Mucosa of descending colon (tissue), 3 donors: ENCODE data around the gene IGSF3. TPM values are rescaled to one million over a fixed set of nuclear protein-coding genes. Genes with fewer than 3 reads are reported as not detected.

Experiments
- ATAC-seq: fragments of 200-7000 bp; cut with Tn5 transposase; one replicate; pipeline ENCODE4 v1.9.1; 2020; ENCODE audit warnings: mild to moderate bottlenecking, moderate library complexity
- DNase-seq, 3 donors: peaks; one replicate each; pipeline ENCODE4 v3.0.0-alpha.2; 2020
- H3K36me3 ChIP-seq: fragments of 200-600 bp; one replicate; pipeline ENCODE4 v1.8.0; 2021; ENCODE audit warnings: low read depth, mild to moderate bottlenecking
- H3K4me1 ChIP-seq: fragments of 200-600 bp; one replicate; pipeline ENCODE4 v1.8.0; 2021; ENCODE audit warnings: low read depth, mild to moderate bottlenecking
- H3K4me3 ChIP-seq: fragments of 200-600 bp; one replicate; pipeline ENCODE4 v1.8.0; 2021; ENCODE audit warnings: mild to moderate bottlenecking
- H3K9me3 ChIP-seq: fragments of 200-600 bp; one replicate; pipeline ENCODE4 v1.8.0; 2021; ENCODE audit warnings: mild to moderate bottlenecking
- intact Hi-C, 2 donors: fragments of 100-400 bp; cut with DNase I in 1 of 2; cut with micrococcal nuclease in 1 of 2; formaldehyde crosslinking; loops; one replicate each; pipeline versions ENCODE4 v1.11.0 to v1.11.1; 2022; cut with DNase I, micrococcal nuclease
- total RNA-seq, 3 donors: library from RNA; stranded (reverse); fragmentation: NEBNext Ultra II Directional in 2 of 3; extraction: Animal tissue kit (Norgen Biotek cat#: 25700) in 2 of 3; gene quantifications; one replicate each; pipeline versions ENCODE4 v1.2.1 to v1.2.4, GENCODE V29; 2021 to 2023
- TF ChIP-seq, protein P1 (sequence below): fragments of 200-600 bp; IDR thresholded peaks from one replicate; pipeline ENCODE4 v1.8.0; 2022; ENCODE audit warnings: antibody characterized with exemption, mild to moderate bottlenecking
- donor health status: DM: no; HTN: no; CAD: no; lungs with moderate emphysema.
- donor health status: DM: no; HTN: no; CAD: no.
- donor health status: DM: no; HTN: yes; CAD: no.

The IGSF3 gene
- total RNA-seq, 3 donors from 2014 or later, result 20.9 to 35.4 (median 27.4) TPM

DNA sequence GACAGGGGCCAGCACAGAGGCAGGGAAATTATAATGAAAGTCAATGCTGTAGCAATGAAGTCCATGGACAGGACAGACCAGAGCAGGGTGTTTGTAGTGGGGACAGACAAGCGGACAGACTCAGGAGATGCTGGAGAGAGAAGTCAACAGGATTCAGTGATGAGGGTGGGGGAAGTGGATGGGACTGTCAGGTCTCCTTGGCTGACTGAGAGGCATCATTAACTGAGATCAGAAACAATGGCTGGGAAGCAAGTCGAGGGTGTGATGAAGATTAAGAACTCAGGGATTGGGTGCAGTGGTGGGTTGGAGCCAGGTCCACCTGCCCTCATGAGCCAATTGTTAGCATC, 122.2 kb downstream of the IGSF3 start:
- Histone ChIP-seq H3K4me1 (no peaks in the 10 kb centered on the region), H3K9me3 (no peaks in the 10 kb centered on the region), H3K36me3 (no peaks in the 10 kb centered on the region), H3K4me3 (no peak overlapping the region)
- intact Hi-C loops, result no loop called here
- ATAC-seq (no peak), DNase-seq (no peak)
- TF ChIP-seq, protein P1, sequence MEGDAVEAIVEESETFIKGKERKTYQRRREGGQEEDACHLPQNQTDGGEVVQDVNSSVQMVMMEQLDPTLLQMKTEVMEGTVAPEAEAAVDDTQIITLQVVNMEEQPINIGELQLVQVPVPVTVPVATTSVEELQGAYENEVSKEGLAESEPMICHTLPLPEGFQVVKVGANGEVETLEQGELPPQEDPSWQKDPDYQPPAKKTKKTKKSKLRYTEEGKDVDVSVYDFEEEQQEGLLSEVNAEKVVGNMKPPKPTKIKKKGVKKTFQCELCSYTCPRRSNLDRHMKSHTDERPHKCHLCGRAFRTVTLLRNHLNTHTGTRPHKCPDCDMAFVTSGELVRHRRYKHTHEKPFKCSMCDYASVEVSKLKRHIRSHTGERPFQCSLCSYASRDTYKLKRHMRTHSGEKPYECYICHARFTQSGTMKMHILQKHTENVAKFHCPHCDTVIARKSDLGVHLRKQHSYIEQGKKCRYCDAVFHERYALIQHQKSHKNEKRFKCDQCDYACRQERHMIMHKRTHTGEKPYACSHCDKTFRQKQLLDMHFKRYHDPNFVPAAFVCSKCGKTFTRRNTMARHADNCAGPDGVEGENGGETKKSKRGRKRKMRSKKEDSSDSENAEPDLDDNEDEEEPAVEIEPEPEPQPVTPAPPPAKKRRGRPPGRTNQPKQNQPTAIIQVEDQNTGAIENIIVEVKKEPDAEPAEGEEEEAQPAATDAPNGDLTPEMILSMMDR, result no peak

DNA sequence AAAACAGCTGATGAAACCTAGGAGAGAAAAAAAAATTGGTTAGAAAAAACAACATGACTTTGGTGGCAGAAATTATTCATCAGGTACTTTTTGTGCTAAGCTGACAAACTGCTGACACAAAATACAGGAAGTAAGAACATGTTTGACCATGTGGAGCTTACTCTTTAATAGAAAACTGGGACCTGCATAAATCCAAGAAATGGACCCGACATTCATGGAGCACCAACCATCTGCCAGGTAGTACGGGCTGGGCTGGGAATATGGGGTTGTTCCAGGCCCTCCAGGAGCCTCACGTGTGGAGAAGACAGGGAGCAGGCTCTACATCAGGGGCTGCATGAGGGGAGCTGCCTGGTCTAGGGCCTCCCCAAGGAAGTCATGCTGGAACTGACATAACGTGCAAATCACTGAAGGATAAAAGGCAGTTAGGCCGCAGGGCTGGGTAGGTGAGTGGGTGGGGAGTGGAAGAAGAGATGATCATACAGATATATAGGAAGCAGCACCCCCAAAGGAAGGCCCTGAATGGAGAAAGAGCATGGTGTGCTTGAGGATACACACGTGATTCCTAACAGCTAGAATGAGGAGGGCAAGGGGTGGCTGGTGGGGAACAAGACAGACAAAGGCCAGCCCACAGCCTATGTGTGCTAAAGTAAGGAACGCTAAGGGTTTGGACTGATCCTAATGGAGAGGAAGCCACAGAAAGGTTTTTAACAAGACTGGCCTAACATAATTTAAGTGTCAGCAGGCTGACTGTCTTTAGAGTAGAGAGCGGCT, 122.8 kb downstream of the IGSF3 start:
- Histone ChIP-seq H3K4me1 (no peaks in the 10 kb centered on the region), H3K36me3 (no peaks in the 10 kb centered on the region), H3K9me3 (no peaks in the 10 kb centered on the region), H3K4me3 (no peak overlapping the region)
- DNase-seq, result no peak
- intact Hi-C loops, result no loop called here
- ATAC-seq, result no peak
- TF ChIP-seq, protein P1, result no peak

DNA sequence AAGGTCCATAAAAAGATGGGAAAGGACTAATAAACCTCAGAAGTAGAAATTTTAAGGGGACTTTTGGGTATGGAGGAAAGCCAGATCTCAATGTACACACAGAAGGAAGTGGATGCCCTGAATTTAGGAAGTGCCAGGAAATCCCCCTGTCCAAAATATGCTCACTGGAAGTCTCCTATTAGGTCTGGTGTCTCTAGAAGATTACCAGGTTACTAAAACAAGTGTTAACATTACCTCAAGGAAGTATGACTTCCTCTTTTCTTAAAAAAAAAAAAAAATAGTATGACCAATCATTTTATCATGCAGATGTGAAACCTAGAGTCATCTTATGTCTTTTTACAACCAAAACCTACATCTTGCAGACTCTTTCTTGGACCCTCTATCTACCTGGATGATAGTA, 127.4 kb downstream of the IGSF3 start:
- TF ChIP-seq, protein P1, result no peak
- no peaks in the 10 kb centered on the region for H3K4me1 ChIP-seq
- H3K36me3 ChIP-seq, result no peaks in the 10 kb centered on the region
- intact Hi-C loops, result no loop called here
- no peaks in the 10 kb centered on the region for H3K9me3 ChIP-seq
- ATAC-seq, result peak; percentile 26
- no peak overlapping the region for H3K4me3 ChIP-seq
- DNase-seq, result no peak

DNA sequence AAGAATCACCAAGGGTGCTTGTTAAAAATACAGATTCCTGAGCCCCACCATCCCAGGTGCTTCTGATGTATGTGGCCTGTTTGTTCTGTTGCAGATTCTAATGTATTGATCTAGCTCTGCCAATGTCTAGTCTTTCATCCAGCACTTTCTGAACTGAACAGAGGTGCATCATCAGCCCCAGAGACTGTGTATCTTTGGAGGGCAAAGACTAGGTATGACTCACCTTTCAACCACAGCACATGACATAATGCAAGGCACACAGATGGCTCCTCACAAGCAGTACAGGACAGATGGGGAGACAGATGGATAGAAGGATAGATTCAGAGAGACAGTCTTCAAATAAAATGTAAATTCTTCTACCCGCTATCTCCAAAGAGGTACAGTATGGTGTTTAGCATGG, 129.0 kb downstream of the IGSF3 start:
- Histone ChIP-seq H3K4me1 (no peaks in the 10 kb centered on the region), H3K36me3 (no peaks in the 10 kb centered on the region), H3K4me3 (no peak overlapping the region), H3K9me3 (no peaks in the 10 kb centered on the region)
- DNase-seq, result no peak
- intact Hi-C loops, result no loop called here
- peak; percentile 90 for ATAC-seq
- TF ChIP-seq, protein P1, result no peak

DNA sequence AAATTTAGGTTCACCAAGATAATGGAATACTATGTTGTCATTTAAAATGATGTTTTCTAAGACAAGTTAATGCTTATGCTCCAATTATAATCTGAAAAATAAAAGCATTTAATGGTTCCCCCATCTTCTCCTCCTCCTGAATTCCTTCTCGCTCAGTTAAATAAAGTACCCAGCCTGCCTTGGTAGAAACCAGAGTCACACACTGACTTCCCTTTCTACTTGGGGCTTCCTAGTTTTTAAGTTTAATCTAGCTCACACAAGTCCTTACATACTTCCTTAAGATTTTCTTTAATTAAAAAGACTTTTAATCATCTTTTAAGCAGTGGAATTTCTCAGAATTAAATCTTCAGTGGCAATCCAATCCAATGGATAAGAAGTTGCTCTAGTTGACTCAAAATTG, 129.6 kb downstream of the IGSF3 start:
- ATAC-seq, result no peak
- H3K36me3 ChIP-seq, result no peaks in the 10 kb centered on the region
- TF ChIP-seq, protein P1, result no peak

More for the DNA sequence above, 129.6 kb downstream of the IGSF3 start:
- H3K4me1 ChIP-seq, result no peaks in the 10 kb centered on the region
- H3K9me3 ChIP-seq, result no peaks in the 10 kb centered on the region
- DNase-seq, result no peak
- intact Hi-C loops, result no loop called here
- H3K4me3 ChIP-seq, result no peak overlapping the region
